Tibial nerve (tissue), 4 donors: Measurements from ENCODE around the gene LTBP2.

Experiments used
- CTCF ChIP-seq, 5 experiments: fragments of 200-600 bp in 3 of 5; fragments of 450-650 bp in 2 of 5; sonication (generic) in 3 of 5; IDR thresholded peaks; one replicate each; pipeline ENCODE4 v1.5.1; 2016 to 2019; ENCODE audit warnings: antibody characterized with exemption in 5 of 5, mild to moderate bottlenecking in 3 of 5, moderate library complexity in 2 of 5
- EP300 ChIP-seq, 2 donors: sonication (generic); formaldehyde crosslinking; IDR thresholded peaks; one replicate each; pipeline ENCODE4 v1.6.1; 2017; ENCODE audit warnings: antibody characterized with exemption in 2 of 2, mild to moderate bottlenecking in 1 of 2
- POLR2A ChIP-seq, 2 donors: fragments of 450-650 bp; IDR thresholded peaks; one replicate each; pipeline ENCODE4 v1.6.1; 2017; ENCODE audit warnings: antibody characterized with exemption in 2 of 2, mild to moderate bottlenecking in 2 of 2, moderate library complexity in 2 of 2

- TF ChIP-seq CTCF (IDR thresholded peaks at IDR 0.05) (no peak), POLR2A (IDR thresholded peaks at IDR 0.05) (no peak), EP300 (IDR thresholded peaks at IDR 0.05) (no peak)
Measured at GRCh38 chr14:74476607-74477006, 135.4 kb downstream of the LTBP2 start.
